GM18519 (cell line): Measurements from ENCODE around the gene THSD4.
"Not testable (repeated sequence)": the region's sequence is repeated elsewhere in the genome, so short reads cannot be mapped to it uniquely, and the experiment has no call there.

Source experiments
- ATAC-seq: cut with Tn5 transposase; IDR thresholded peaks from one replicate; pipeline ENCODE4 v1.9.1; 2021; ENCODE audit warnings: mild to moderate bottlenecking, moderate library complexity; ENCODE audit not compliant: unreplicated experiment, low FRiP score

The THSD4 gene

GRCh38 chr15:71143373-71144310, 28.4 kb downstream of the THSD4 start:
- ATAC-seq: no peak

DNA sequence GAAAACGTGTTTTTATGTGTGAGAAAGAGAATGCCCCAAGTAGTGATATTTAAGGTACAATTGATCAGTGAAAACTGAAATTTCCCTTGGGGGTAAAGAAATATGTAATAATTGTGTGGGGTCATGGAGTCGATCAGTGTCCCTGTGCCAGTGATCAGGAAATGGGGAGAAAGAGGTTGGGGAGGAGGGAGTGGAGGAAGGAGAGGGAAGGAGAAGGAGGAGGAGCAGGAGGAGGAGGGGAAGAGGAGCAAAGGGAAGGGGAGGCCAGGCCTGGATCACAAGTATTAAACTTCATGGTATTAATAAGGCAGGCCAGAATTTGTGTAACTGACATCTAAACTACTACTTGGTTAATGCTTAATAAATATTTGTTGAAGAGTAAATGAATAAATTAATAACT, 30.4 kb downstream of the THSD4 start:
- no peak for ATAC-seq

GRCh38 chr15:71146580-71146982, 31.3 kb downstream of the THSD4 start:
- no peak for ATAC-seq

GRCh38 chr15:71148048-71148447, 32.8 kb downstream of the THSD4 start:
- ATAC-seq: no peak

DNA sequence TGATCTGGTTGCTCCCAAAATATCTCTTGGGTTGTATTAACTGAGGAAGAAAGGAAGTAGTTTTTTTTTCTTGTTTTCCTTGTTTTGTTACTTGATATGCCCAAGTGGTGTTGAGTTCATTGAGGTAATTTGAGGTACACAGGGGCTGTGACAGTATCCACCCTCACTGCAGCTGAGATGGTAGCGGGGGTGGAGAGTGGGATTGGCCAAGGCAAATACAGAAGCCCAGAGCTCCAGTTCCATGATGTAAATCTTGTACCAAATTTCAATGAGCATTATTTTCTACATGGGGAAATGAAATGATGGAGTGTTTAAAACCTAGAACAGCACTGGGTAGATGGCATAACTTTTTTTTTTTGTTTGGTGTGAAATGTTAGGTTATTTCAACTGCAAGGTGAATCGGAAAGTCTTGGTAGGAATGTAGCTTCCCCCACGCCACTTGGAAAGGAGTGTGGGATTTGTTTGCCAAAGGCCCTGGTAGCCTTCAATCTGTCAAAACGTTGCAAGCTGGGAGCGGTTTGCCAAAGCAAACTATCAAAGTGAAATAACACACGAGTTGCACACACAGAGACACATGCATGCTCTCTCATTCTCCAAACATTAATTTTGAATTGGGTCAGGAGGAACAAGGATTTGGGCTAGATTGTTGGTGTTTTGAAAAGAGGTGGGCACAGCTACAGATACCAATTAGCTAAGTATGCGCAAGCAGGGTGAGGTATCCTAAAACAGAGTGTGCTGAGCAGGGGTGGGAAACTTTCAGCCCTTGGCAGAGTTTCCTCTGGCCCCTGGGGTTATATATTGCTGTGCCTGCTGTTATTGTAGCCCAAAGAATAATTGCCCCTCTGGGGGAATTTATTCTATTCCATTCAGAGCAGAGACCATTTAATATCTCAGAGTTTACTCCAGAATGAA, 34.6 kb downstream of the THSD4 start:
- no peak for ATAC-seq

DNA sequence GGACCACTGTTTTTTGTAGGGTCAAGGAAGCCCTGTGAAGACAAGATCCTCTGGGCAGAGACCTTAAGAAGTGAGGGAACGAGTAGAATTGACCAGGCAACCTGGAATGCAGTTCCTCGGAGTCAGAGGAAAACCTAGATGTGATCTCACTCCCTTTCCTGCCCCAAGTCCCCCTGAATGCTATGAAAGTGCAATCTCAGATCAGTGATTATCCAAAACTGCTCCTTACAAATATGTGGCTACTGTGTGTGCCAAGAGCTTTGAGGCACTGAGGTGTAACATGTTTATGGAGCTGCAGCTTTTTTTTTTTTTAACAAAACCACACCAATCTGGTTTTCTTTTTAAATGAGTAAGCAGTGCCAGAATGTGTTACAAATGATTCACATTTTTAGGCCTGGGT, 35.8 kb downstream of the THSD4 start:
- no peak for ATAC-seq

DNA sequence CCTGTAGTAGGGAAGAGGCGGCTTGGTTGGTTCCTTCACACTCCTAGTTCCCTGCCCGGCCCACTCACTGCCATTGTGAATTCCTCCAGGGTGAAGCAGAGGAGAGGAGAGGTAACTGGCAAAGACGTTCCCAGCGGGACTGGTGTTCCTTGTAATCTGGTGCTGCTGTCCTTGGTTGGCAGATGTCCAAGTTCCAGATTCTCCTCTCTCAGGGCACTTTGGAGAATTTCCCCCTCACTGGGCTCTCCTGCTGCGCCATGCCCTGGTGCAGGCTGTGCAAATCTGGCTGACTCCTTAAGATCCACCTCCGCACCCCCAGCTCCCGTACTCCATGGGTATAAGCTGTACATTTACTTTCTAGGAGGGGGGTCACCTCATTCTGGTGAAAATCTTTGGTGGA, 37.3 kb downstream of the THSD4 start:
- no peak for ATAC-seq

DNA sequence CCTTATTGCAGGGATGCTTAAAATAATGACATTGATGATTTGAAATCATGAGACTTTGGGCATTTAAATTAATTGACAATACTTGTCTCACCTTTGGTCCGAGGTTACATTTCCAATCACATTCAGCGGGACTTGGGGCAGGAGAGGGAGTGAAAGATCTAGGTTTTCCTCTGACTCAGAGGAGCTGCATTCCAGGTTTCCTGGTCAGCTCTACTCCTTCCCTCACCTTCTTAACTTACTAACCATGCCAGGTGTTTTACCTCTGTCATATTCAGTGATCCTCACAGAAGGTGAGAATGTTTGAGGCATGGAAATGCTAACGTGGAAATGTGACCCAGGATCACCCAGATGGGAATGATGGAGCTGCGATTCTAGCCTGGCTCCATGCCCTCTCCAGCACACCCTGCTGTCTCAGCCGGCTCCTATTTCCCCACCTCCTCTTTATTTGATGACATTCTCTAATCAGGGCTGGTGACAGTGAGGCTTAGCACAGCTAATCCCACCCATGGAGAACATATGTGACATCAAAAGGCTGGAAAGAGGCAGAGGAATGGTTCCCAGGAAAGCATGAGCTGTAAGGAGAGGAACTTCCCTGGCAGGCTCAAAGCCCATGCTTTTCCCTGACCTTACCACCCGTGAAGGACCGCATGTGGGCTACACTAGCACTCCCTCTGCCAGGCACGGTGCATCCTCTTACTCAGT, 38.7 kb downstream of the THSD4 start:
- no peak for ATAC-seq

GRCh38 chr15:71154607-71155200, 39.4 kb downstream of the THSD4 start:
- no peak for ATAC-seq

DNA sequence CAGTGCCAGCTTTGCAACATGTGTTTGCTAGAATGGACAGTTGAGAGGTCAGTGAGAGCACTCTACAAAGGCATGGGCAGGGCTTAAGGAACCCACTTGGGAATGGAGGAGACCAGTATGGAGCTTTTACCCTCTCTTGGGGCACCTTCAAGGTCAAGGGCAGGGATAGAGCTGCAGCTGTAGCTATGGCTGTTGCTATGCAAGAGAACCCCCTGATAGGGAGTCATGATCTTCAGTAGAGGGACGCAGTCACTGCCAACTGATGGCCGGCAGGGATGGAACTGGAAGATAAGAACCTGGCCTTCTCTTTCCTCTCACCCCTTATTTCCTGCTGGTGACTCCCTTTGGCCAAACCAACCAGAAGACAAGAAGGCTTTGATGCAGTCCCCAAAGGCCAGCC, 40.3 kb downstream of the THSD4 start:
- no peak for ATAC-seq

GRCh38 chr15:71160976-71161375, 45.7 kb downstream of the THSD4 start:
- ATAC-seq: no peak

DNA sequence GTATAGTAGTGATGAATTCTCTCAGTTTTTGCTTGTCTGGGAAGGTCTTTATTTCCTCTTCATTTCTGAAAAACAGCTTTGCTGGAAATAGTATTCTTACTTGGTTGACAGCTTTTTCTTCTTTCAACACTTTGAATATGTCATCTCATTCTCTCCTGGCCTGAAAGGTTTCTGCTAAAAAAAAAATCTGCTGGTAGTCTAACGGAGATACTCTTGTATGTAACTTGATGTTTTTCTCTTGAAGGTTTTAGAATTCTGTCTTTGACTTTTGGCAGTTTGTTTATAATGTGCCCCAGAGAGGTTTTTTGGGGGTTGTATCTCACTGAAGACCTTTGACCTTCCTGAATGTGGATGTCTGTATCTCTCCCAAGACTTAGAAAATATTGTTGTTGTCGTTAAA, 47.0 kb downstream of the THSD4 start:
- no peak for ATAC-seq

DNA sequence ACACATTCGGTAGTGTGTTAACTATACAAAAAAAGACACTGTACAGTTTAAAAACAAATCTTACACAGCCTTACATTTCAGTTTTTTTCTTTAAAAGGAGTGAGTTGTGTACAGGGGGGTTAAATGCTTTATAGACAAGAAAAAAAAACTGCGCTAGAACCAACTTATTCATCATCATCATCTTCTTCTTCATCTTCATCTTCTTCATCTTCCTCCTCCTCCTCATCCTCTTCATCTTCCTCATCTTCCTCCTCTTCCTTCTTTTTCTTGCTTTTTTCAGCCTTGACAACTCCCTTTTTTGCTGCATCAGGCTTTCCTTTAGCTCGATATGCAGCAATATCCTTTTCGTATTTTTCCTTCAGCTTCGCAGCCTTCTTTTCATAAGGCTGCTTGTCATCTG, 49.3 kb downstream of the THSD4 start:
- ATAC-seq: not testable (repeated sequence)

DNA sequence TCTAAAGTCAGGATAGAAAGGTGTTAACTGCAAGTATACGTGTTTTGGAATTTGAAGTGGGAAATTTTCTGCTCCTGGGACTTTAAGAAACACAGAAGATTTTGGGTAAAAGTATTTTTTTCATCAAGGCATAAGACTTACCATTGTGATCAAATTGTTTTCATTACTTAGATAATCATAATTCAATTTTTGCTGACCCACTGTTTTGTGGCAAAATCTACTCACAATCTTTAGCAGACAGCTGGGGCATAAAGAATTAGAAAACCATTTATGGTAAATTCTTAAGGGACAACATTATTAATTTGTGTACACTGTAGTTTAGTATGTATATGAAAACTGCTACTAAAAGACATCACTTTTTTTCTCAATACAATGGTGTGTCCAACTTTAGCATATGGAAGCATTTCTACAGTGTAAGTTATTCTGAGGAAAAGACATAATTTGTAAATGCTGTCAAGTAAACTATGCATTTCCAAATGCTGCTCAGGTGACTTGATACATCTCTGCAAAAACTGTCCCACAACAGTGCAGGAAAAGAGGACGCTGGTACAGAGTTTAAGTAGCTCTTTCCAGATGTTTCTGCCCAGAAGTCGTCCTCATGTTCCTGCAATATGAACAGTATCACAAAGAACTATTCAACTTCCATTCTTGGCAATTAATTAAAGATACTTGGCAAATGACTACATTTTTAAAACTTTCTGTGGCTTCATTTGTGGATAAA, 52.3 kb downstream of the THSD4 start:
- ATAC-seq: no peak

DNA sequence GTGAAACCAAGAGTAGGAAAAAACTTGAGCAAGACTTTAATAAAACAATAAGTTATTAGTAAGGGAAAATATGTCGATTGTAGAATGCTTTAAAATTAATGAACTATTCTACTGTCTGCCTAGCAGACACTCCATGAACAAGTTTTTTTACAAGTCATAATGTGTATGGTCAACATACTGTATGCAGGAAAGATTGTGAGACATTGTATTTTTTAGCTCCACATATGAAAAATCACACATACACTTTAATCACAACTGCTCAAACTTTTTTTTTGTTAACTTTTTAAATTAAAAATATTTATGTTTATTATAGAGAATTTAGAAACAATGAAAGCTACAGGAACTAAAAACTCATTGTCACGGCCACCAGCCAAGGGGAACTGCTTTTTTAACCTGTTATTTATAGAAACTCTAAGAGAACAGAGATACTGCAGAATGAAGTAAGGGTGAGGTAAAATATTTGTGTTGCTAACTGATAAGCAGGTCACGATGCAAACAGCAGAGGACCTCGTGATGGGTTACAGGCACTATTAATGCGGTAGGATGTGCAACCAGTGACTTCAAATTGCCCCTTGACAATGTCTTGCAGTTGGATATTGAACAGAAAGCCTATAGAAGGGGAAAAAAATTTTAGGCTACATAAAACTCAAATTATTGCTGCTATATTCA, 53.0 kb downstream of the THSD4 start:
- ATAC-seq: no peak

GRCh38 chr15:71170163-71170562, 54.9 kb downstream of the THSD4 start:
- ATAC-seq: no peak

DNA sequence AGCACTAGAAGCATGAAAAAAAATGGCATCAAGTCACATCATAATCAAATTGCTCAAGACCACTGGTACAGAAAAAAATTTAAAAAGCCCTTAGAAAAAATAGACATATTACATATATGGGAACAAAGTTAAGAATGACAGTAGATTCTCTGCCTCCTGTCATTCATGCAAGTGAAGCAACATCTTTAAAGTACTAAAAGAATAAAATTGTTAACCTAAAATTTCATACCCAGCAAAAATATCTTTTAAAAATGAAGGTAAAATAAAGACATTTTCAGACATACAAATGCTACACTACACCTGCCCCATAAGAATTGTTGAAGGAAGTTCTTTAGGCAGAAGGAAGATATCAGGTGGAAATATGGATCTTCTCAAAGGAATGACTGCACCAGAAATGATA, 55.9 kb downstream of the THSD4 start:
- ATAC-seq: no peak

- ATAC-seq: not testable (repeated sequence)
Observed at GRCh38 chr15:71174360-71174759, 59.1 kb downstream of the THSD4 start.
